SK-N-SH treated with all-trans-retinoic acid at 6 μM for 48 hours (cell line): ENCODE results near the gene KIF6.

Experiments used
- ATAC-seq: fragments of 200-7000 bp; cut with Tn5 transposase; 3 replicates; pipeline ENCODE4 v1.9.1; 2020; ENCODE audit warnings: mild to moderate bottlenecking, moderate library complexity
- BACH2 ChIP-seq: fragments of 250-450 bp; sonication (Bioruptor Pico); IDR thresholded peaks from 2 replicates; pipeline ENCODE4 v1.9.0; 2021; ENCODE audit warnings: mild to moderate bottlenecking, borderline replicate concordance
- CSDC2 ChIP-seq: fragments of 250-450 bp; sonication (Bioruptor Pico); IDR thresholded peaks from 2 replicates; pipeline ENCODE4 v1.5.0; 2020; ENCODE audit warnings: mild to moderate bottlenecking, moderate library complexity
- CSRNP3 ChIP-seq: fragments of 250-450 bp; sonication (Bioruptor Pico); IDR thresholded peaks from 2 replicates; pipeline ENCODE4 v1.5.1; 2021; ENCODE audit warnings: mild to moderate bottlenecking, moderate library complexity
- ESRRG ChIP-seq: fragments of 250-450 bp; sonication (Bioruptor Pico); IDR thresholded peaks from 2 replicates; pipeline ENCODE4 v1.6.1; 2021; ENCODE audit warnings: mild to moderate bottlenecking
- PATZ1 ChIP-seq: fragments of 250-450 bp; sonication (Bioruptor Pico); IDR thresholded peaks from 2 replicates; pipeline ENCODE4 v1.8.0; 2020; ENCODE audit warnings: mild to moderate bottlenecking, moderate library complexity, borderline replicate concordance
- POU6F1 ChIP-seq: fragments of 250-450 bp; sonication (Bioruptor Pico); IDR thresholded peaks from 2 replicates; pipeline ENCODE4 v1.8.0; 2021; ENCODE audit warnings: low read depth, mild to moderate bottlenecking, moderate library complexity, borderline replicate concordance
- PPARA ChIP-seq: fragments of 250-450 bp; sonication (Bioruptor Pico); IDR thresholded peaks from 2 replicates; pipeline ENCODE4 v1.5.0; 2020; ENCODE audit warnings: mild to moderate bottlenecking, borderline replicate concordance
- SNAI2 ChIP-seq: fragments of 250-450 bp; sonication (Bioruptor Pico); IDR thresholded peaks from 2 replicates; pipeline ENCODE4 v1.5.0; 2020; ENCODE audit warnings: mild to moderate bottlenecking, moderate library complexity
- TCF4 ChIP-seq: fragments of 250-450 bp; sonication (Bioruptor Pico); IDR thresholded peaks from 2 replicates; pipeline ENCODE4 v1.8.0; 2021; ENCODE audit warnings: mild to moderate bottlenecking, moderate library complexity, borderline replicate concordance
- TOX ChIP-seq: fragments of 250-450 bp; sonication (Bioruptor Pico); IDR thresholded peaks from 2 replicates; pipeline ENCODE4 v1.8.0; 2021; ENCODE audit warnings: mild to moderate bottlenecking, moderate library complexity, borderline replicate concordance
- TSHZ2 ChIP-seq: fragments of 250-450 bp; sonication (Bioruptor Pico); IDR thresholded peaks from 2 replicates; pipeline ENCODE4 v1.5.0; 2020; ENCODE audit warnings: mild to moderate bottlenecking, moderate library complexity
- ZC3H10 ChIP-seq: fragments of 250-450 bp; sonication (Bioruptor Pico); IDR thresholded peaks from 2 replicates; pipeline ENCODE4 v1.5.1; 2021; ENCODE audit warnings: mild to moderate bottlenecking, moderate library complexity
- ZFP3 ChIP-seq: fragments of 250-450 bp; sonication (Bioruptor Pico); IDR thresholded peaks from 2 replicates; pipeline ENCODE4 v1.5.0; 2020; ENCODE audit warnings: mild to moderate bottlenecking, moderate library complexity
- ZNF565 ChIP-seq: fragments of 450-650 bp; formaldehyde crosslinking; conservative IDR thresholded peaks from 2 replicates; pipeline ENCODE4 v1.5.0; 2020; ENCODE audit warnings: low read depth, mild to moderate bottlenecking, moderate library complexity
- ZNF70 ChIP-seq: fragments of 450-650 bp; formaldehyde crosslinking; IDR thresholded peaks from 2 replicates; pipeline ENCODE4 v1.5.0; 2020; ENCODE audit warnings: mild to moderate bottlenecking, moderate library complexity
- ZNF8 ChIP-seq: fragments of 450-650 bp; formaldehyde crosslinking; IDR thresholded peaks from 2 replicates; pipeline ENCODE4 v1.5.0; 2020; ENCODE audit warnings: mild to moderate bottlenecking, moderate library complexity

Gene KIF6

GRCh38 chr6:39330057-39330456 lies 395.2 kb downstream of the KIF6 start:
- TF ChIP-seq CSRNP3, result no peak
- TF ChIP-seq ZC3H10 (CRISPR knock-in tag), result no peak
- no peak for TF ChIP-seq ZNF70 (CRISPR knock-in tag)
- TF ChIP-seq ZNF8 (CRISPR knock-in tag), result no peak
- no peak for TF ChIP-seq CSDC2
- TF ChIP-seq, all 23 proteins: peak for 0
- no peak for ATAC-seq

GRCh38 chr6:39328066-39328465 lies 397.1 kb downstream of the KIF6 start:
- no peak for TF ChIP-seq POU6F1 (CRISPR knock-in tag)
- TF ChIP-seq CSRNP3, result no peak
- no peak for TF ChIP-seq PATZ1 (CRISPR knock-in tag)
- no peak for TF ChIP-seq SNAI2
- TF ChIP-seq ZNF565 (CRISPR knock-in tag), result no peak

GRCh38 chr6:39327507-39327906 lies 397.7 kb downstream of the KIF6 start:
- TF ChIP-seq TOX (no peak), BACH2 (CRISPR knock-in tag) (no peak), ESRRG (no peak), TCF4 (no peak), PATZ1 (CRISPR knock-in tag) (no peak), ZC3H10 (CRISPR knock-in tag) (no peak)

More at GRCh38 chr6:39328066-39328465, 397.1 kb downstream of the KIF6 start:
- ATAC-seq, result no peak

GRCh38 chr6:39322306-39322850 lies 402.8 kb downstream of the KIF6 start, which contains the start of gene KCNK16:
KCNK16 (minus strand) TSS chr6:39322702; CDS start chr6:39322540, 162 bp downstream.
- no peak for TF ChIP-seq TSHZ2
- TF ChIP-seq ZC3H10 (CRISPR knock-in tag), result no peak
- TF ChIP-seq ZFP3 (CRISPR knock-in tag), result no peak
- no peak for TF ChIP-seq TCF4
- no peak for TF ChIP-seq PPARA (CRISPR knock-in tag)
- TF ChIP-seq BACH2 (CRISPR knock-in tag), result no peak
- no peak for TF ChIP-seq PATZ1 (CRISPR knock-in tag)
- ATAC-seq, result no peak

More at GRCh38 chr6:39327507-39327906, 397.7 kb downstream of the KIF6 start:
- no peak for ATAC-seq
